ENCODE results near the gene SLPI.

The SLPI gene, protein sequence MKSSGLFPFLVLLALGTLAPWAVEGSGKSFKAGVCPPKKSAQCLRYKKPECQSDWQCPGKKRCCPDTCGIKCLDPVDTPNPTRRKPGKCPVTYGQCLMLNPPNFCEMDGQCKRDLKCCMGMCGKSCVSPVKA

DNA sequence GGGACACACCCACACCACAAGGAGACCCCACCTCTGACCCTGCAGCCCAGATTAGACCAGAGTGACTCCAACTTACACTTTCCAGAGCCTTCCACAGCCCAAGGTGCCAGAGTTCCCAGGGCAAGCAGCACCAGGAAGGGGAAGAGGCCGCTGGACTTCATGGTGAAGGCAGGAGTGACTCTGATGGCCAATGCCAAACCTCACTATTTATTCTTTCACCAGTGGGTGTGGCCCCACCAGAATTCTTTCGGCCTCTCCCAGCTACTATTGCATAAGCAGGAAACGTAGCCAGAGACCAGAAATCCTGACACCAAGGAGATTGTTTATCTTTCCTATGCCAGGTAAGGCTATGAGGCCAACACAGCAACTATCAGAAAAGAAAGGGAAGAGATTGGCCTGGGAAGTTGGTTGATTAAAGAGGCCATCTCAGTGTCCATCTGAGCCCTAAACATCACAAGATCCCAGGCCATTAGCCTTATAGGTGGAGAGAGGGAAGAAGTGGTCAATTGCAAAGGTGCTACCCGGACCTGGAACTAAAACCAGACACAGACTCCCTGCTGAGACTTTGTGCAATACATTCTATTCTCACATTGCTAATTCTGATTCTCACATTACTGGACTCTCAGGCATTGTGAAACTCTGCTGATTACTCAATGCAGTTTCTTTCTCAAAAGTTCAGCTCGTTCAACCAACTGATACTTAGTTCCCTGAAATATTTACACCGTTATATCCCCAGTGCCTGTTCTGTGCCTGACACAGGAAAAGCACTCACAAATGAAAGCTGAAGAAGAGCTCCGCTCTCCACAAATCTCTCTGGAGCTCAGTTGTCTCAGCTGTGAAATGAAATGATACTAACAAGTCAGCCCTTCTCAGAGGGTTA, at the start of gene SLPI:
Gene SLPI, minus strand, starts transcription at position 182 of the 880 bp plus-strand sequence. Its CDS starts 21 bp downstream, at position 161.
- Mint-ChIP-seq H3K36me3 (no peaks in the 10 kb centered on the region), H3K4me1 (no peaks in the 10 kb centered on the region), H3K4me3 (no peak within 1 kb of the TSS), H3K9me3 (no peaks in the 10 kb centered on the region), H3K27ac (no peak within 1 kb of the TSS), H3K27me3 (peaks cover 33% of the 10 kb centered on the region)
- no peak for DNase-seq
- CTCF ChIA-PET, result interaction anchor here (1.5 to 1.9 kb wide), 2 partner anchors 37 to 39 kb away, joined by 3 to 5 read pairs; no protein-coding TSS in a partner anchor

DNA sequence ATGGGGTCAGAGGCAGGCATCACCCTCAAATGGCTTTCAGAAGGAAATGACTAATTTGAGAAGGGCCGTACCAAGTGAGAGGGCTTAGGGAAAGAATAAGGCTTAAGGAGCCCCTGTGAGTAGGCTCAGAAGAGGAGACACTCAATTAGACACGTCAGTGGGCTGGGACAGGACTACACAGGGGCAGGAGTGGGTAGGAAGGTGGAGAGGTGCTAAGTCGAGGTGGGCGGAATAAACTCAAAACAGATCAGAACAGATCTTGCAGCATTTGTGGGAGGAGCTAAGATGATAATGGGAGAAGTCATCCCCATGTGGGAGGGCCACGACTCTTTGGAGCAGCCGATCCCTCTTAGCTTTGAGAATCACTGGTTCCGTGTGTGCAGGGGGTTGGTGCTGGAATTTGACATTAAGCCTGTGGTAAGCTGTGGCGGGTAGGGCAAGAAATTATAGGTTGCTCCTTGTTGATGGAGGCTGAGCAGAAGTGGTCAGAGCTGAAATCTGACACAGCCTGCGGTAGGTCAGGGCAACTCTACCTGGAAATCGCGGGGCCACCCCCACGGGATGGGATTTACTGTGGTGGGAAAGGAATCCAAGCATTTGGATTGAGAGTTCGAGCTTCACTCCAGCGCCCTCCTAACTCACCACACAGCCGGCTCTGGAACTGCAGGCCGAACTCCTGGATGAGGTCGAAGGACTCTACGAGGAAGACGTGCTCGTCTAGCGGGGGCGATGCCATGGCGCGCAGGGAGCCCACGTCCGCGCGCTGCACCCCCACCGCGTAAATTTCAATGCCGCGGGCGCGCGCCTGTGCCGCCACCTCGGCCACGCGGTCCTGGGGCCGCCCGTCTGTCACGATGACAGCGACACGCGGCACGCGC, 49.5 kb upstream of the SLPI start:
- H3K9me3 Mint-ChIP-seq, result no peaks in the 10 kb centered on the region
- peaks cover 2% of the 10 kb centered on the region for H3K4me1 Mint-ChIP-seq
- no peak overlapping the region for H3K4me3 Mint-ChIP-seq
- peaks cover 82% of the 10 kb centered on the region for H3K27me3 Mint-ChIP-seq
- CTCF ChIA-PET, result interaction anchor here (0.6 to 6.2 kb wide), 5 partner anchors 8 to 1559 kb away, joined by 3 to 93 read pairs (median 26); no protein-coding TSS in a partner anchor
- no peak for DNase-seq
- no peak overlapping the region for H3K27ac Mint-ChIP-seq
- H3K36me3 Mint-ChIP-seq, result no peaks in the 10 kb centered on the region

DNA sequence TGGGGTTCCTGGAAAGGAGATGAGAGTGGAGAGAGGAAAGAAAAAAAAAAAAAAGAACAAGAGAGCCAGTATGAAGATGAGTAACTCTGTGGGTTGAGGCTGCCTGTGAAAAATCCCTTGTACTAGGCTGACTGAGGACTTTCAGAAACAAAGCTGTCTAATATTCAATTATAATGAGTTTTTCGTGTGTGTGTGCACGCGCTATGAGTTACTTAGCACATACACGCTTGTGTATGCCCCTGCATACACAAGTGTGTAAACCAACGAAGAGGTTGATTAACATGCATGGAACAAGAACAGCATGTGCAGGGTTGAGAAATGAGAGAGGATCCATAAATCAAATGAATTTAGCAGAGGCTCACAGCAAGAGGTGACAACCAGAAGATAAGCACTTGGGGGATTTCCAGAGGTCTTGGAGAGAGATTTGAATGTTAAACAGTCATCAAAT, 47.5 kb upstream of the SLPI start:
- Mint-ChIP-seq H3K4me1 (peaks cover 2% of the 10 kb centered on the region), H3K9me3 (no peaks in the 10 kb centered on the region), H3K27me3 (peaks cover 62% of the 10 kb centered on the region), H3K4me3 (no peak overlapping the region), H3K27ac (no peak overlapping the region), H3K36me3 (no peaks in the 10 kb centered on the region)
- DNase-seq, result no peak
- CTCF ChIA-PET, result interaction anchor here (0.5 to 6.2 kb wide), 8 partner anchors 9 to 470 kb away, joined by 3 to 93 read pairs (median 5); no protein-coding TSS in a partner anchor

DNA sequence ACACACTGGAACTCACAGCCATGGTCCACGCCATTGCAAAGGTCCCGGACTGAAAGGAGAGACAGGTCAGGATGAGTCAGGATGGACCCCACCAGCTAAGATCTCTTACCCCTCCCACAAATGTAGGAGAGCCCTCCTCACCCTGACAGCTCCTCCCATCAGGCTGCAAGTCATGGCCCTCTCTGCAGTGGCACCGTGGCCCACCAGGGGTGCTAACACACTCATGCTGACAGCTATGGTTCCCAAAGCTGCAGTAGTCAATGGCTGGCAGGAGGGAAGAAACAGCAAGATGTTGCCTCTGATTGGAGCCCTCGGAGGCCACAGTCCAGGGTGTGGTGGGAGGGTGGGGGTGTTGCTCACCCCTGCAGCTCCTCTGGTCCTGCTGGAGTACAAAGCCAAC, 46.6 kb upstream of the SLPI start:
- Mint-ChIP-seq H3K27me3 (peaks cover 58% of the 10 kb centered on the region), H3K36me3 (no peaks in the 10 kb centered on the region), H3K9me3 (no peaks in the 10 kb centered on the region), H3K27ac (no peak overlapping the region), H3K4me3 (no peak overlapping the region), H3K4me1 (peaks cover 2% of the 10 kb centered on the region)
- DNase-seq, result peak; percentile 58
- CTCF ChIA-PET, result interaction anchor here (0.6 to 6.2 kb wide), 8 partner anchors 9 to 470 kb away, joined by 3 to 93 read pairs (median 5); no protein-coding TSS in a partner anchor

DNA sequence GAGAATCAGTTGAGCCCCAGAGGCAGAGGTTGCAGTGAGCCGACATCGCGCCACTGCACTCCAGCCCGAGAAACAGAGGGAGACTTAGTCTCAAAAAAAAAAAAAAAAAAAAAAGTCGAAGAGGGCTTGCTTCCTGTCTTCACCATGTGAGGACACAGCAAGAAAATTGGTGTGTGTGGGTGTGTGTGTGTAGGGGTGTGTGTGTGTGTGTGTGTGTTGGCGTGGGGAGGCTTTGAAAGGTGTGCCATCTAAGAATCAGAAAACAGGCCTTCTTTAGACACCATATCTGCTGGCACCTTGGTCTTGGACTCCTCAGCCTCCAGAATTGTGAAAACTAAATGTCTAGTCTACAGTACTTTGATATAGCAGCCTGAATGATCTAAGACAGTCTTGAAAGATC, 45.4 kb upstream of the SLPI start:
- no peak overlapping the region for H3K4me3 Mint-ChIP-seq
- CTCF ChIA-PET, result interaction anchor here (1.6 to 6.2 kb wide), 3 partner anchors 7 to 18 kb away, joined by 3 to 93 read pairs (median 31); no protein-coding TSS in a partner anchor
- no peak for DNase-seq
- H3K9me3 Mint-ChIP-seq, result peaks cover 2% of the 10 kb centered on the region
- H3K4me1 Mint-ChIP-seq, result peaks cover 2% of the 10 kb centered on the region
- peaks cover 46% of the 10 kb centered on the region for H3K27me3 Mint-ChIP-seq
- H3K36me3 Mint-ChIP-seq, result no peaks in the 10 kb centered on the region
- no peak overlapping the region for H3K27ac Mint-ChIP-seq

DNA sequence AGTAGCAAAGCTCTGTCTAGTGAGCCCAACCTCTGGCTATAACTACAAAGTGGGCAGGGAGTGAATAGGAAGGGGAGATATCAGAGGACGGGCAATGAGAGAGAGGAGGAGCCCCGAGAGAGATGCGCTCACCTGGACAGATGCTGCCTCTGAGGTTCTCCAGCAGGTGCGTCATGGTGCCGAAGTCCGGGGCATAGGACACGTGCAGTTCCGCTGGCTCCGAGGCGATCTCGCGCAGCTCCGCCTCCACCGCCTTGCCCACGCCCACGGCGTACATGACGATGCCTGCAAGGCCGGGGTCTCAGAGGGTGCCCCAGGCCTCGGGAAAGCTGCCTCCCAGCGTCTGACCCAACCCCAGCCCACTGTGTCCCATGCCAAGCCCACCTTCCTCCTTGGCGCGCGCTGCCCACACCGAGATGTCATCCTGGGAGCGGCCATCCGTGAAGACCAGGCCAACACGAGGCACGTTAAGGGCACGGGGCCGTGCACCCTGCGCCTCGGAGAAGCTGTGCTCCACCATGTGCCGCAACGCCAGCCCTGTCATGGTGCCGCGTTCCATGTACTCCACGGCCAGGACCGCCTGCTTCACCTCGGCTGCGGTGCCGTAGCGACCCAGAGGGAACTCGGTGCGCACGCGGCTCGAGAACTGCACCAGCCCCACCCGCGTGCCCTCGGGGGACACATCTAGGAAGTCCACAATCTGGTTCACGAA, 43.6 kb upstream of the SLPI start:
- peaks cover 44% of the 10 kb centered on the region for H3K27me3 Mint-ChIP-seq

DNA sequence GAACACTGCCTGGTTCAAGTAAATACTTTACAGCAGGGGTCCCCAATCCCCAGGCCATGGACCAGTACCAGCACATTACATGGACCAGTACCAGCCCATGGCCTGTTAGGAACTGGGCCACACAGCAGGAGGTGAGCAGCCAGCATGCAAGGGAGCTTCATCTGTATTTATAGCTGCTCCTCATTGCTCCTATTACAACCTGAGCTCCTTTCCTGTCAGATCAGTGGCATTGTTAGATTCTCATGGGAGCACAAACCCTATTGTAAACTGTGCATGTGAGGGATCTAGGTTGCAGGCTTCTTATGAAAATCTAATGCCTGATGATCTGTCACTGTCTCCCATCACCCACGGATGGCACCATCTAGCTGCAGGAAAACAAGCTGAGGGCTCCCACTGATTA, 40.3 kb upstream of the SLPI start:
- H3K36me3 Mint-ChIP-seq, result no peaks in the 10 kb centered on the region
- DNase-seq, result no peak
- peaks cover 55% of the 10 kb centered on the region for H3K27me3 Mint-ChIP-seq
- no peak overlapping the region for H3K4me3 Mint-ChIP-seq
- peaks cover 2% of the 10 kb centered on the region for H3K9me3 Mint-ChIP-seq
- H3K27ac Mint-ChIP-seq, result no peak overlapping the region
- H3K4me1 Mint-ChIP-seq, result peaks cover 7% of the 10 kb centered on the region
- CTCF ChIA-PET, result interaction anchor here (0.6 to 5.5 kb wide), 36 partner anchors 8 to 504 kb away, joined by 3 to 93 read pairs (median 4); partner anchors contain the start of genes SLPI and SYS1

More for the DNA sequence above, 43.6 kb upstream of the SLPI start:
- Mint-ChIP-seq H3K27ac (no peak overlapping the region), H3K4me3 (no peak overlapping the region), H3K9me3 (peaks cover 2% of the 10 kb centered on the region), H3K36me3 (no peaks in the 10 kb centered on the region), H3K4me1 (peaks cover 10% of the 10 kb centered on the region)
- no peak for DNase-seq
- CTCF ChIA-PET, result interaction anchor here (0.9 to 1.0 kb wide), 2 partner anchors 15 to 154 kb away, joined by 3 to 4 read pairs; no protein-coding TSS in a partner anchor

DNA sequence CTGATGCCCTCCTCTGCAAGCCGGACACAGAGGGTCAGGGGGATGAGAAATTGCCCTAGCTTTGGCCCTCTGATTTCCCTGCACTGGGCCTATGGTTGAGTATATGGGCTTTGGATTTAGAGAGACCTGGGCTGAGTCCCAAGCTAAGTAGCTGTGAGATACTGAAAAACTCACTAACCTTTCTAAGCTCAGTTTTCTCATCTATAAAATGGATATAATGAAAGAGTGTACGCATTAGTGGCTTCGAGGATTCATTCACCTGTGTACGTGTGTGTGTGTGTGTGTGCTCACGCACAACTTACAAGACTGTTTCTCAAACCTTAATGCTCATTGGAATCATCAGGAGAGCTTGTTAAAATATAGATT, 39.6 kb upstream of the SLPI start:
- CTCF ChIA-PET, result interaction anchor here (0.5 to 5.5 kb wide), 57 partner anchors 9 to 505 kb away, joined by 3 to 93 read pairs (median 4); partner anchors contain the start of genes KCNS1, MATN4, SLPI and SYS1
- no peak overlapping the region for H3K4me3 Mint-ChIP-seq
- DNase-seq, result no peak
- peaks cover 2% of the 10 kb centered on the region for H3K9me3 Mint-ChIP-seq
- H3K27ac Mint-ChIP-seq, result no peak overlapping the region
- peaks cover 7% of the 10 kb centered on the region for H3K4me1 Mint-ChIP-seq
- H3K36me3 Mint-ChIP-seq, result no peaks in the 10 kb centered on the region
- H3K27me3 Mint-ChIP-seq, result peaks cover 53% of the 10 kb centered on the region

DNA sequence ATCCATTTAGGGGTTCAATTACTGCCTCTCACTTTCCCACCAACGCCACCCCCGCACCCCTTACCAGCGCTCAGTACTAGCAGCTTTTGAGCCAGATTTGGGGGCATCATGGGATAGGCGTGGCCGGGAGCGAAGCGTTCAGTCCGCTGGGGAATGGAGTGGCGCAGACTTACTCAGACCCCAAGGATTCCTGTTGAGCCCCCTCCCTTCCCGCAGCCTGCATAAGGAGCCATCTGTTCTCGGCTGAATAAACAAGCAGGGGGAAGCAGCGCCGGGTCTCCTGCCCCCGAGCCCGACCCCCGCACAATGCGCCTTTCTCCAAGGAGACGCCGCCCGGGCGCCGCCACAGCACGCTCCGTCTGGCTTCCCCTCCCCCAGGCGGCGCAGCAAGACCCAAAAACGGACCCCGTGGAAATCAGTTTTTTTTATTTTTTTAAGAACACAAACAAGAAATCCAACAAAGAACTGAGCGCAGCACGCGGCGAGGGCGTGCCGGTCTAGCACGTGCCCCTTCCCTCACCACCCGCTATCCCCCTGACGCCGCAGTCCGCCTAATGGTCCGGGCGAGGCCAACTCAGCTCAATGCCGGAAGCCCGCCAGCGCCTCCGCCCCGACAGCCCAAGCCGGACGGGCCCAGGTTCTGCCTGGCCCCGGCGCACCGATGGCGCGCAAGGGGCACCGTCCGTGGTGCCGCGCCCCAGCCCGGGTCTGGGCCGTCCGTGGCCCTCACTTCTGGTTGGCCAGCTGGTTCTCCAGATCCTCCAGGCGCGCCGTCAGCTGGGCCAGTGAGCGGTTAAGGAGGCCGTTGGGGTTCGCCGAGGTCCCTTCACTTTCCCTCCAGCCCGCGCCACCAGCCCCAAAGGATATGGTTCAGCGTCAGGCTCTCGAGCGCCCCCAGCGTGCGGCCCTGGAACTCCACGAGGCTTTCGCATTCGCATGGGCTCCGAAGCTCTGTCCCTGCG, 39.0 kb upstream of the SLPI start:
- H3K27ac Mint-ChIP-seq, result no peak overlapping the region
- peaks cover 59% of the 10 kb centered on the region for H3K27me3 Mint-ChIP-seq
- no peaks in the 10 kb centered on the region for H3K36me3 Mint-ChIP-seq
- CTCF ChIA-PET, result interaction anchor here (0.7 to 5.5 kb wide), 56 partner anchors 9 to 487 kb away, joined by 3 to 93 read pairs (median 4); partner anchors contain the start of genes KCNS1, MATN4, SLPI and SYS1
- peaks cover 7% of the 10 kb centered on the region for H3K4me1 Mint-ChIP-seq
- peaks cover 2% of the 10 kb centered on the region for H3K9me3 Mint-ChIP-seq
- peak; percentile 87 for DNase-seq
- H3K4me3 Mint-ChIP-seq, result peak overlapping the region; percentile 64

DNA sequence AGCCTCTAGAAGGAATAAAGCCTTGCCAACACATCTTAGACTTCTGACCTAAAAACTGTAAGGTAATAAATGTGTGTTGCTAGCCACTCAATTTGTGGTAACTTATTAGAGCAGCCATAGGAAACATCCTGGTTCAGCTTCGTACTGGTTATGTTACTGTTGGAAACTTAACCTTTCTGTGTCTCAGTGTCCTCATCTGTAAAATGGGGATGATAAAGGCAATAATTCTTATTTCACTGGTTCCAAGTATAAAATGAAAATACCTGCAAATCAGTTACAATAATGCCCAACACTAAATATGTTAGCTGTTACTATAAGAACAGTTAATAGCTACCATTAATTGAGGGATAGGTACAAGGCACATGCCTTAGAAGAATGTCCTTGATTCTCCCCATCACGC, 38.0 kb upstream of the SLPI start:
- H3K9me3 Mint-ChIP-seq, result peaks cover 2% of the 10 kb centered on the region
- H3K4me1 Mint-ChIP-seq, result peaks cover 7% of the 10 kb centered on the region
- DNase-seq, result no peak
- no peaks in the 10 kb centered on the region for H3K36me3 Mint-ChIP-seq
- peaks cover 61% of the 10 kb centered on the region for H3K27me3 Mint-ChIP-seq
- H3K4me3 Mint-ChIP-seq, result no peak overlapping the region
- CTCF ChIA-PET, result interaction anchor here (1.0 to 5.5 kb wide), 20 partner anchors 11 to 479 kb away, joined by 3 to 93 read pairs (median 5); partner anchors contain the start of genes RBPJL, SLPI and WFDC5
- no peak overlapping the region for H3K27ac Mint-ChIP-seq

DNA sequence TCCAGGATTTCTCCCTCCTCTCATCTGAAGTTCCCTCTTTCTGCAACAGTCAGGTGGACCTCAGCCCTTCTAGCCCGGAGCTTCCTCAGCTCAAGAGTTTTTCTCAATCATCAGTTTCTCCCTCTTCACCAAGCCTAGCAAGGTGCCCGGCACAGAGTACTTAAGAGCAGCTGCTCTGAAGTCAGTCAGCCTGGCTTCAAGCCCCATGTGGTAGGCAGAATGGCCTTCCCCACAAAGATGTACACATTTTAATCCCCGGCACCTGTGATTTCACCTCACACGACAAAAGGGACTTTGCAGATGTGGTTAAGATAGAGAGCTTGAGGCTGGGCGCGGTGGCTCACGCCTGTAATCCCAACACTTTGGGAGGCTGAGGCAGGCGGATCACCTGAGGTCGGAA, 37.2 kb upstream of the SLPI start:
- H3K4me3 Mint-ChIP-seq, result no peak overlapping the region
- peaks cover 7% of the 10 kb centered on the region for H3K4me1 Mint-ChIP-seq
- CTCF ChIA-PET, result interaction anchor here (1.0 to 5.5 kb wide), 24 partner anchors 9 to 479 kb away, joined by 3 to 93 read pairs (median 5); partner anchors contain the start of genes RBPJL, SLPI and WFDC5
- DNase-seq, result no peak
- H3K36me3 Mint-ChIP-seq, result no peaks in the 10 kb centered on the region
- peaks cover 65% of the 10 kb centered on the region for H3K27me3 Mint-ChIP-seq
- H3K9me3 Mint-ChIP-seq, result peaks cover 2% of the 10 kb centered on the region
- H3K27ac Mint-ChIP-seq, result no peak overlapping the region

Measured in activated naive CD4-positive, alpha-beta T cell treated with anti-CD3 and anti-CD28 coated beads, Interleukin-2, amount 10 ng/mL, durations not matched to agents 7 days and 5 days (primary cell).